ENCODE results near the gene PTGES2. TPM values are rescaled to one million over a fixed set of nuclear protein-coding genes. Genes with fewer than 3 reads are reported as not detected.
A peak's percentile ranks its signal among the peaks of the same experiment; 100 is the strongest.

PTGES2 gene
- total RNA-seq, 6 experiments from 2014 or later, result 68.5 to 82.8 (median 70.6) TPM

GRCh38 chr9:128092199-128092977 is 35.1 kb downstream of the PTGES2 start:
- H3K36me3 Mint-ChIP-seq (ENCODE audit: low read depth), result no peaks in the 10 kb centered on the region; the same call in 1 of the 2 replicates
- no peaks in the 10 kb centered on the region for H3K9me3 Mint-ChIP-seq
- no peak for TF ChIP-seq CTCF (IDR thresholded peaks at IDR 0.05)
- H3K27me3 Mint-ChIP-seq (ENCODE audit: insufficient read depth), result no peaks in the 10 kb centered on the region; the same call in 1 of the 2 replicates
- peak overlapping the region; percentile 89 for H3K4me3 Mint-ChIP-seq
- peak overlapping the region; percentile 100 for H3K27ac Mint-ChIP-seq
- H3K4me1 Mint-ChIP-seq (ENCODE audit: low read depth), result peaks cover 66% of the 10 kb centered on the region
- no peak for DNase-seq

GRCh38 chr9:128091571-128091970 is 36.0 kb downstream of the PTGES2 start:
- TF ChIP-seq CTCF (IDR thresholded peaks at IDR 0.05), result no peak
- H3K36me3 Mint-ChIP-seq (ENCODE audit: low read depth), result no peaks in the 10 kb centered on the region; the same call in 1 of the 2 replicates
- no peaks in the 10 kb centered on the region; the same call in 1 of the 2 replicates for H3K27me3 Mint-ChIP-seq (ENCODE audit: insufficient read depth)
- DNase-seq, result no peak
- peak overlapping the region; percentile 100 for H3K27ac Mint-ChIP-seq
- H3K4me3 Mint-ChIP-seq, result peak overlapping the region; percentile 89
- H3K4me1 Mint-ChIP-seq (ENCODE audit: low read depth), result peaks cover 59% of the 10 kb centered on the region
- no peaks in the 10 kb centered on the region for H3K9me3 Mint-ChIP-seq

GRCh38 chr9:128091144-128091543 is 36.4 kb downstream of the PTGES2 start:
- Mint-ChIP-seq H3K27me3 (ENCODE audit: insufficient read depth) (no peaks in the 10 kb centered on the region; the same call in 1 of the 2 replicates), H3K4me1 (ENCODE audit: low read depth) (peaks cover 57% of the 10 kb centered on the region), H3K36me3 (ENCODE audit: low read depth) (no peaks in the 10 kb centered on the region; the same call in 1 of the 2 replicates), H3K4me3 (peak overlapping the region; percentile 89), H3K27ac (peak overlapping the region; percentile 100), H3K9me3 (no peaks in the 10 kb centered on the region)
- TF ChIP-seq CTCF (IDR thresholded peaks at IDR 0.05), result no peak
- DNase-seq, result peak; percentile 93

- H3K36me3 Mint-ChIP-seq (ENCODE audit: low read depth), result no peaks in the 10 kb centered on the region; the same call in 1 of the 2 replicates
- peak overlapping the region; percentile 72 for H3K27ac Mint-ChIP-seq
- no peaks in the 10 kb centered on the region for H3K9me3 Mint-ChIP-seq
- H3K4me3 Mint-ChIP-seq, result no peak overlapping the region
- H3K4me1 Mint-ChIP-seq (ENCODE audit: low read depth), result peaks cover 53% of the 10 kb centered on the region
- no peak for TF ChIP-seq CTCF (IDR thresholded peaks at IDR 0.05)
- H3K27me3 Mint-ChIP-seq (ENCODE audit: insufficient read depth), result no peaks in the 10 kb centered on the region; the same call in 1 of the 2 replicates
- no peak for DNase-seq
Observed at GRCh38 chr9:128089299-128089698, 38.2 kb downstream of the PTGES2 start.

GRCh38 chr9:128088253-128088945 is 39.1 kb downstream of the PTGES2 start:
- Mint-ChIP-seq H3K9me3 (no peaks in the 10 kb centered on the region), H3K4me1 (ENCODE audit: low read depth) (peaks cover 51% of the 10 kb centered on the region), H3K27me3 (ENCODE audit: insufficient read depth) (no peaks in the 10 kb centered on the region; the same call in 1 of the 2 replicates), H3K36me3 (ENCODE audit: low read depth) (no peaks in the 10 kb centered on the region; the same call in 1 of the 2 replicates), H3K4me3 (no peak overlapping the region), H3K27ac (no peak overlapping the region)
- TF ChIP-seq CTCF (IDR thresholded peaks at IDR 0.05), result no peak
- DNase-seq, result no peak
